SK-N-SH treated with all-trans-retinoic acid at 6 μM for 48 hours (cell line): ENCODE results near the gene CALN1.

ENCODE experiments used
- ARNTL ChIP-seq: fragments of 450-650 bp; formaldehyde crosslinking; IDR thresholded peaks from 2 replicates; pipeline ENCODE4 v1.5.0; 2020; ENCODE audit warnings: low read depth, mild to moderate bottlenecking, moderate library complexity, borderline replicate concordance
- ESRRG ChIP-seq: fragments of 250-450 bp; sonication (Bioruptor Pico); IDR thresholded peaks from 2 replicates; pipeline ENCODE4 v1.6.1; 2021; ENCODE audit warnings: mild to moderate bottlenecking
- OSR1 ChIP-seq: fragments of 250-450 bp; sonication (Bioruptor Pico); IDR thresholded peaks from 2 replicates; pipeline ENCODE4 v1.8.0; 2022; ENCODE audit warnings: moderate library complexity, mild to moderate bottlenecking, inconsistent platforms
- SNAI2 ChIP-seq: fragments of 250-450 bp; sonication (Bioruptor Pico); IDR thresholded peaks from 2 replicates; pipeline ENCODE4 v1.5.0; 2020; ENCODE audit warnings: mild to moderate bottlenecking, moderate library complexity
- TCF4 ChIP-seq: fragments of 250-450 bp; sonication (Bioruptor Pico); IDR thresholded peaks from 2 replicates; pipeline ENCODE4 v1.8.0; 2021; ENCODE audit warnings: mild to moderate bottlenecking, moderate library complexity, borderline replicate concordance
- ZFP30 ChIP-seq: fragments of 450-650 bp; formaldehyde crosslinking; IDR thresholded peaks from 2 replicates; pipeline ENCODE4 v1.5.0; 2022; ENCODE audit warnings: mild to moderate bottlenecking, moderate library complexity
- ZNF8 ChIP-seq: fragments of 450-650 bp; formaldehyde crosslinking; IDR thresholded peaks from 2 replicates; pipeline ENCODE4 v1.5.0; 2020; ENCODE audit warnings: mild to moderate bottlenecking, moderate library complexity
- TF ChIP-seq, protein P1 (sequence below): fragments of 250-450 bp; sonication (Bioruptor Pico); IDR thresholded peaks from 2 replicates; pipeline ENCODE4 v1.8.0; 2020; ENCODE audit warnings: mild to moderate bottlenecking, moderate library complexity, borderline replicate concordance
- TF ChIP-seq, protein P2 (sequence below): fragments of 250-450 bp; sonication (Bioruptor Pico); IDR thresholded peaks from 2 replicates; pipeline ENCODE4 v1.5.1; 2020; ENCODE audit warnings: low read depth, mild to moderate bottlenecking, moderate library complexity
- TF ChIP-seq, protein P3 (sequence below): fragments of 250-450 bp; sonication (Bioruptor Pico); IDR thresholded peaks from 2 replicates; pipeline ENCODE4 v1.8.0; 2021; ENCODE audit warnings: low read depth, mild to moderate bottlenecking, moderate library complexity, borderline replicate concordance

GRCh38 chr7:71990138-71990462, 422.0 kb downstream of the CALN1 start:
- TF ChIP-seq ZFP30 (CRISPR knock-in tag), result no peak
- TF ChIP-seq, protein P1, sequence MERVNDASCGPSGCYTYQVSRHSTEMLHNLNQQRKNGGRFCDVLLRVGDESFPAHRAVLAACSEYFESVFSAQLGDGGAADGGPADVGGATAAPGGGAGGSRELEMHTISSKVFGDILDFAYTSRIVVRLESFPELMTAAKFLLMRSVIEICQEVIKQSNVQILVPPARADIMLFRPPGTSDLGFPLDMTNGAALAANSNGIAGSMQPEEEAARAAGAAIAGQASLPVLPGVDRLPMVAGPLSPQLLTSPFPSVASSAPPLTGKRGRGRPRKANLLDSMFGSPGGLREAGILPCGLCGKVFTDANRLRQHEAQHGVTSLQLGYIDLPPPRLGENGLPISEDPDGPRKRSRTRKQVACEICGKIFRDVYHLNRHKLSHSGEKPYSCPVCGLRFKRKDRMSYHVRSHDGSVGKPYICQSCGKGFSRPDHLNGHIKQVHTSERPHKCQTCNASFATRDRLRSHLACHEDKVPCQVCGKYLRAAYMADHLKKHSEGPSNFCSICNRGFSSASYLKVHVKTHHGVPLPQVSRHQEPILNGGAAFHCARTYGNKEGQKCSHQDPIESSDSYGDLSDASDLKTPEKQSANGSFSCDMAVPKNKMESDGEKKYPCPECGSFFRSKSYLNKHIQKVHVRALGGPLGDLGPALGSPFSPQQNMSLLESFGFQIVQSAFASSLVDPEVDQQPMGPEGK (CRISPR knock-in tag), result no peak
- no peak for TF ChIP-seq ZNF8 (CRISPR knock-in tag)
- TF ChIP-seq, protein P2, sequence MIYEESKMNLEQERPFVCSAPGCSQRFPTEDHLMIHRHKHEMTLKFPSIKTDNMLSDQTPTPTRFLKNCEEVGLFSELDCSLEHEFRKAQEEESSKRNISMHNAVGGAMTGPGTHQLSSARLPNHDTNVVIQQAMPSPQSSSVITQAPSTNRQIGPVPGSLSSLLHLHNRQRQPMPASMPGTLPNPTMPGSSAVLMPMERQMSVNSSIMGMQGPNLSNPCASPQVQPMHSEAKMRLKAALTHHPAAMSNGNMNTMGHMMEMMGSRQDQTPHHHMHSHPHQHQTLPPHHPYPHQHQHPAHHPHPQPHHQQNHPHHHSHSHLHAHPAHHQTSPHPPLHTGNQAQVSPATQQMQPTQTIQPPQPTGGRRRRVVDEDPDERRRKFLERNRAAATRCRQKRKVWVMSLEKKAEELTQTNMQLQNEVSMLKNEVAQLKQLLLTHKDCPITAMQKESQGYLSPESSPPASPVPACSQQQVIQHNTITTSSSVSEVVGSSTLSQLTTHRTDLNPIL (CRISPR knock-in tag), result no peak
- TF ChIP-seq, protein P3, sequence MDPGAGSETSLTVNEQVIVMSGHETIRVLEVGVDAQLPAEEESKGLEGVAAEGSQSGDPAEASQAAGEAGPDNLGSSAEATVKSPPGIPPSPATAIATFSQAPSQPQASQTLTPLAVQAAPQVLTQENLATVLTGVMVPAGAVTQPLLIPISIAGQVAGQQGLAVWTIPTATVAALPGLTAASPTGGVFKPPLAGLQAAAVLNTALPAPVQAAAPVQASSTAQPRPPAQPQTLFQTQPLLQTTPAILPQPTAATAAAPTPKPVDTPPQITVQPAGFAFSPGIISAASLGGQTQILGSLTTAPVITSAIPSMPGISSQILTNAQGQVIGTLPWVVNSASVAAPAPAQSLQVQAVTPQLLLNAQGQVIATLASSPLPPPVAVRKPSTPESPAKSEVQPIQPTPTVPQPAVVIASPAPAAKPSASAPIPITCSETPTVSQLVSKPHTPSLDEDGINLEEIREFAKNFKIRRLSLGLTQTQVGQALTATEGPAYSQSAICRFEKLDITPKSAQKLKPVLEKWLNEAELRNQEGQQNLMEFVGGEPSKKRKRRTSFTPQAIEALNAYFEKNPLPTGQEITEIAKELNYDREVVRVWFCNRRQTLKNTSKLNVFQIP (CRISPR knock-in tag), result no peak
- no peak for TF ChIP-seq ESRRG
- TF ChIP-seq OSR1 (CRISPR knock-in tag), result no peak
- no peak for TF ChIP-seq ARNTL
- no peak for TF ChIP-seq TCF4 (CRISPR knock-in tag)
- TF ChIP-seq SNAI2 (CRISPR knock-in tag), result no peak
